K562 (cell line): ENCODE measurements around the gene SPEM2. TPM values are rescaled to one million over a fixed set of nuclear protein-coding genes. Genes with fewer than 3 reads are reported as not detected.
A peak's percentile ranks its signal among the peaks of the same experiment; 100 is the strongest.

Experiments used
- MLLT1 ChIP-seq, 2 experiments: fragments of 450-650 bp; IDR thresholded peaks; 2 replicates each; pipeline ENCODE4 v1.6.1; 2016
- NR3C1 ChIP-seq: sonication (generic); formaldehyde crosslinking; IDR thresholded peaks from 2 replicates; pipeline ENCODE4 v1.8.1; 2022; ENCODE audit warnings: missing genetic modification reagents
- TRIM25 ChIP-seq: fragments of 450-650 bp; IDR thresholded peaks from 2 replicates; pipeline ENCODE4 v1.7.0; 2016; ENCODE audit warnings: borderline replicate concordance
- VEZF1 ChIP-seq: fragments of 200-800 bp; sonication (Bioruptor generic); IDR thresholded peaks from 2 replicates; pipeline ENCODE4 v1.6.1; 2017; ENCODE audit warnings: missing genetic modification characterization, missing compliant biosample characterization
- ZBTB2 ChIP-seq: fragments of 450-650 bp; IDR thresholded peaks from 2 replicates; pipeline ENCODE4 v1.6.1; 2016; ENCODE audit warnings: antibody characterized with exemption
- ZNF561 ChIP-seq: fragments of 450-650 bp; formaldehyde crosslinking; conservative IDR thresholded peaks from 2 replicates; pipeline ENCODE4 v1.4.0; 2020; ENCODE audit warnings: mild to moderate bottlenecking, moderate library complexity
- ZNF586 ChIP-seq: fragments of 450-650 bp; formaldehyde crosslinking; conservative IDR thresholded peaks from 2 replicates; pipeline ENCODE4 v1.4.0; 2020; ENCODE audit warnings: mild to moderate bottlenecking, moderate library complexity
- polyA plus RNA-seq, 8 experiments: library from polyadenylated mRNA; depleted of rRNA in 4 of 8; stranded (reverse) in 5 of 8; unstranded in 3 of 8; fragments of >200 nt; fragmentation: Nextera tagmentation in 2 of 8; fragmentation: Illumina TruSeq in 1 of 8; extraction: Ambion mirVana in 2 of 8; extraction: Trizol in 1 of 8; gene quantifications; 2 replicates each; pipeline versions ENCODE4 v1.2.1 to v1.2.3, GENCODE V29; 2011 to 2014; ENCODE audit warnings: inconsistent platforms in 1 of 8, missing spikeins in 1 of 8
- total RNA-seq, 7 experiments: library from RNA; depleted of rRNA in 6 of 7; stranded (reverse); fragments of >200 nt in 6 of 7; fragmentation: Illumina TruSeq in 2 of 7; extraction: Trizol in 2 of 7; gene quantifications; 2 replicates each; pipeline versions ENCODE4 v1.2.1 to v1.2.3, GENCODE V29; 2011 to 2021; ENCODE audit warnings: low replicate concordance in 1 of 7
- TF ChIP-seq, protein P1 (sequence below): fragments of 450-650 bp; IDR thresholded peaks from 2 replicates; pipeline ENCODE4 v1.6.1; 2016; ENCODE audit warnings: mild to moderate bottlenecking, moderate library complexity

Gene SPEM2
- total and polyA plus RNA-seq, 9 of the 15 experiments (the other 6 are each of a cell fraction or from before 2014, with no cell fraction given) = not detected

DNA sequence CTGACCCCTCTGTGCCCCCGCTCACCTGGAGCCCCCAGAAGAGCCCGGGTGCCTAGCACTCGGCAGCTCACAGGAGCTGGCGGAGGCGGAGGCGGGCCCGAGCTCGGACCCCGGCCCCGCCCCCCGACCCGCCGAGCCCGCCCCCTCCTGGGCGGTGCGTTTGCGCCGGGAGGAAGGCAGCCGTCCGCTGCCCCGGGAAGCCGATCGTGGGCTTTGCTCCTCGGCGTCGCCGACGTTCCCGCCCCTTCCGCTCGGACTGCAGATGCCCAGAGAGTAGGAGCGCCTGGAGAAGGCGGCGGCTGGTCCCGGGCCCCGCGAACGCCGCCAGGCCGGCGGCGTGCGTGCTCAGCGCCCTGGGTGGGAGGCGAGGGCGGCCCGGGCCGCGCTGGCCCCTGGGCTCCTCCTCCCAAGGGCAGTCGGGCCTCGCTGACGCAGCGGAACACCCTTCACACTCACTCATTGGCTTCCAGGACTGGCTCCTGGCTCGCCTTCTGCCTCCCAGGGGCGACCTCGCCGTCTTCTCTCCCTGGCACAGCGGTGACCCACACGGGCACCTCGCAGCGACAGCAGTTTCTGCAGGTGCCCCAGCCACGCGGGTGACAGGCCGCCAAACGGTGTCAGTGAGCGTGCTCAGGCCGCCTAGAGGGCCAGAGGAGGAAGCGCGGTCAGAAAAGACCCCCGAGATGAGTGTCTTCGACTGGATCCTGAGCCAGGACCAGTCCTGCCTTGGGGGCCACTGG lies 30.8 kb upstream of the SPEM2 start, which contains the start of gene PLSCR3 (continued):
- no peak for TF ChIP-seq TRIM25
- 0 out of 2 replicates have a peak, but pooled peaks have one; percentile 38 for TF ChIP-seq VEZF1 (CRISPR knock-in tag)
- TF ChIP-seq MLLT1 (IDR thresholded peaks at IDR 0.05) = no peak
- TF ChIP-seq ZNF586 (CRISPR knock-in tag) = no peak
- TF ChIP-seq, protein P1, sequence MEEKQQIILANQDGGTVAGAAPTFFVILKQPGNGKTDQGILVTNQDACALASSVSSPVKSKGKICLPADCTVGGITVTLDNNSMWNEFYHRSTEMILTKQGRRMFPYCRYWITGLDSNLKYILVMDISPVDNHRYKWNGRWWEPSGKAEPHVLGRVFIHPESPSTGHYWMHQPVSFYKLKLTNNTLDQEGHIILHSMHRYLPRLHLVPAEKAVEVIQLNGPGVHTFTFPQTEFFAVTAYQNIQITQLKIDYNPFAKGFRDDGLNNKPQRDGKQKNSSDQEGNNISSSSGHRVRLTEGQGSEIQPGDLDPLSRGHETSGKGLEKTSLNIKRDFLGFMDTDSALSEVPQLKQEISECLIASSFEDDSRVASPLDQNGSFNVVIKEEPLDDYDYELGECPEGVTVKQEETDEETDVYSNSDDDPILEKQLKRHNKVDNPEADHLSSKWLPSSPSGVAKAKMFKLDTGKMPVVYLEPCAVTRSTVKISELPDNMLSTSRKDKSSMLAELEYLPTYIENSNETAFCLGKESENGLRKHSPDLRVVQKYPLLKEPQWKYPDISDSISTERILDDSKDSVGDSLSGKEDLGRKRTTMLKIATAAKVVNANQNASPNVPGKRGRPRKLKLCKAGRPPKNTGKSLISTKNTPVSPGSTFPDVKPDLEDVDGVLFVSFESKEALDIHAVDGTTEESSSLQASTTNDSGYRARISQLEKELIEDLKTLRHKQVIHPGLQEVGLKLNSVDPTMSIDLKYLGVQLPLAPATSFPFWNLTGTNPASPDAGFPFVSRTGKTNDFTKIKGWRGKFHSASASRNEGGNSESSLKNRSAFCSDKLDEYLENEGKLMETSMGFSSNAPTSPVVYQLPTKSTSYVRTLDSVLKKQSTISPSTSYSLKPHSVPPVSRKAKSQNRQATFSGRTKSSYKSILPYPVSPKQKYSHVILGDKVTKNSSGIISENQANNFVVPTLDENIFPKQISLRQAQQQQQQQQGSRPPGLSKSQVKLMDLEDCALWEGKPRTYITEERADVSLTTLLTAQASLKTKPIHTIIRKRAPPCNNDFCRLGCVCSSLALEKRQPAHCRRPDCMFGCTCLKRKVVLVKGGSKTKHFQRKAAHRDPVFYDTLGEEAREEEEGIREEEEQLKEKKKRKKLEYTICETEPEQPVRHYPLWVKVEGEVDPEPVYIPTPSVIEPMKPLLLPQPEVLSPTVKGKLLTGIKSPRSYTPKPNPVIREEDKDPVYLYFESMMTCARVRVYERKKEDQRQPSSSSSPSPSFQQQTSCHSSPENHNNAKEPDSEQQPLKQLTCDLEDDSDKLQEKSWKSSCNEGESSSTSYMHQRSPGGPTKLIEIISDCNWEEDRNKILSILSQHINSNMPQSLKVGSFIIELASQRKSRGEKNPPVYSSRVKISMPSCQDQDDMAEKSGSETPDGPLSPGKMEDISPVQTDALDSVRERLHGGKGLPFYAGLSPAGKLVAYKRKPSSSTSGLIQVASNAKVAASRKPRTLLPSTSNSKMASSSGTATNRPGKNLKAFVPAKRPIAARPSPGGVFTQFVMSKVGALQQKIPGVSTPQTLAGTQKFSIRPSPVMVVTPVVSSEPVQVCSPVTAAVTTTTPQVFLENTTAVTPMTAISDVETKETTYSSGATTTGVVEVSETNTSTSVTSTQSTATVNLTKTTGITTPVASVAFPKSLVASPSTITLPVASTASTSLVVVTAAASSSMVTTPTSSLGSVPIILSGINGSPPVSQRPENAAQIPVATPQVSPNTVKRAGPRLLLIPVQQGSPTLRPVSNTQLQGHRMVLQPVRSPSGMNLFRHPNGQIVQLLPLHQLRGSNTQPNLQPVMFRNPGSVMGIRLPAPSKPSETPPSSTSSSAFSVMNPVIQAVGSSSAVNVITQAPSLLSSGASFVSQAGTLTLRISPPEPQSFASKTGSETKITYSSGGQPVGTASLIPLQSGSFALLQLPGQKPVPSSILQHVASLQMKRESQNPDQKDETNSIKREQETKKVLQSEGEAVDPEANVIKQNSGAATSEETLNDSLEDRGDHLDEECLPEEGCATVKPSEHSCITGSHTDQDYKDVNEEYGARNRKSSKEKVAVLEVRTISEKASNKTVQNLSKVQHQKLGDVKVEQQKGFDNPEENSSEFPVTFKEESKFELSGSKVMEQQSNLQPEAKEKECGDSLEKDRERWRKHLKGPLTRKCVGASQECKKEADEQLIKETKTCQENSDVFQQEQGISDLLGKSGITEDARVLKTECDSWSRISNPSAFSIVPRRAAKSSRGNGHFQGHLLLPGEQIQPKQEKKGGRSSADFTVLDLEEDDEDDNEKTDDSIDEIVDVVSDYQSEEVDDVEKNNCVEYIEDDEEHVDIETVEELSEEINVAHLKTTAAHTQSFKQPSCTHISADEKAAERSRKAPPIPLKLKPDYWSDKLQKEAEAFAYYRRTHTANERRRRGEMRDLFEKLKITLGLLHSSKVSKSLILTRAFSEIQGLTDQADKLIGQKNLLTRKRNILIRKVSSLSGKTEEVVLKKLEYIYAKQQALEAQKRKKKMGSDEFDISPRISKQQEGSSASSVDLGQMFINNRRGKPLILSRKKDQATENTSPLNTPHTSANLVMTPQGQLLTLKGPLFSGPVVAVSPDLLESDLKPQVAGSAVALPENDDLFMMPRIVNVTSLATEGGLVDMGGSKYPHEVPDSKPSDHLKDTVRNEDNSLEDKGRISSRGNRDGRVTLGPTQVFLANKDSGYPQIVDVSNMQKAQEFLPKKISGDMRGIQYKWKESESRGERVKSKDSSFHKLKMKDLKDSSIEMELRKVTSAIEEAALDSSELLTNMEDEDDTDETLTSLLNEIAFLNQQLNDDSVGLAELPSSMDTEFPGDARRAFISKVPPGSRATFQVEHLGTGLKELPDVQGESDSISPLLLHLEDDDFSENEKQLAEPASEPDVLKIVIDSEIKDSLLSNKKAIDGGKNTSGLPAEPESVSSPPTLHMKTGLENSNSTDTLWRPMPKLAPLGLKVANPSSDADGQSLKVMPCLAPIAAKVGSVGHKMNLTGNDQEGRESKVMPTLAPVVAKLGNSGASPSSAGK = peak; percentile 96
- 0 out of 2 replicates have a peak, but pooled peaks have one; percentile 46 for TF ChIP-seq NR3C1 (CRISPR knock-in tag)
- TF ChIP-seq ZNF561 (CRISPR knock-in tag) = no peak
- TF ChIP-seq ZBTB2 = no peak
